ENCODE data around the gene PTPN12. TPM values are rescaled to one million over a fixed set of nuclear protein-coding genes. Genes with fewer than 3 reads are reported as not detected.

The PTPN12 gene
- total RNA-seq, 4 donors from 2014 or later = 64.6 to 130 (median 95.5) TPM

DNA sequence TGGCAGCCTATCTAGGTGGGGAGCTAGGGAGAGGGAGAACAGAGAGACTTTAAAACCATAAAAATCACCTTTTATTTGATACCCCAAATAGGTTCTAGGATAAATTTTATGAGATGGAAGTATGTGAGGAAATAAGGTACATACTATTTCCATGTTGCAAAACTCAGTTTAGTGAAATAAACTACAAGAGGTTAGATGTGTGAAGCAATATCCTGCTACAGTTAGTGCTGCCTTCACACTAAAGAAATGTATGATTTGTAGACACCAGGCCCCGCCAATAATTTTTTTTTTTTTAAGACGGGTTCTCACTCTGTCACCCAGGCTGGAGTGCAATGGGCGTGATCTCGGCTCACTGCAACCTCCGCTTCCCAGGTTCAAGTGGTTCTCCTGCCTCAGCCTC is 124.7 kb downstream of the PTPN12 start:
- no peak overlapping the region for H3K27ac ChIP-seq
- 96% methylated on average over 5 of the region's 5 CpGs for WGBS
- no peak overlapping the region for H3K4me3 ChIP-seq
- H3K4me1 ChIP-seq = no peaks in the 10 kb centered on the region
- H3K36me3 ChIP-seq = peaks cover 11% of the 10 kb centered on the region
- DNase-seq (ENCODE audit: low spot score in 2 of 2) = no peak
- H3K27me3 ChIP-seq = no peaks in the 10 kb centered on the region
- no peaks in the 10 kb centered on the region for H3K9me3 ChIP-seq
- no peak for TF ChIP-seq EP300 (IDR thresholded peaks at IDR 0.05)
- TF ChIP-seq, protein P1, sequence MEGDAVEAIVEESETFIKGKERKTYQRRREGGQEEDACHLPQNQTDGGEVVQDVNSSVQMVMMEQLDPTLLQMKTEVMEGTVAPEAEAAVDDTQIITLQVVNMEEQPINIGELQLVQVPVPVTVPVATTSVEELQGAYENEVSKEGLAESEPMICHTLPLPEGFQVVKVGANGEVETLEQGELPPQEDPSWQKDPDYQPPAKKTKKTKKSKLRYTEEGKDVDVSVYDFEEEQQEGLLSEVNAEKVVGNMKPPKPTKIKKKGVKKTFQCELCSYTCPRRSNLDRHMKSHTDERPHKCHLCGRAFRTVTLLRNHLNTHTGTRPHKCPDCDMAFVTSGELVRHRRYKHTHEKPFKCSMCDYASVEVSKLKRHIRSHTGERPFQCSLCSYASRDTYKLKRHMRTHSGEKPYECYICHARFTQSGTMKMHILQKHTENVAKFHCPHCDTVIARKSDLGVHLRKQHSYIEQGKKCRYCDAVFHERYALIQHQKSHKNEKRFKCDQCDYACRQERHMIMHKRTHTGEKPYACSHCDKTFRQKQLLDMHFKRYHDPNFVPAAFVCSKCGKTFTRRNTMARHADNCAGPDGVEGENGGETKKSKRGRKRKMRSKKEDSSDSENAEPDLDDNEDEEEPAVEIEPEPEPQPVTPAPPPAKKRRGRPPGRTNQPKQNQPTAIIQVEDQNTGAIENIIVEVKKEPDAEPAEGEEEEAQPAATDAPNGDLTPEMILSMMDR (IDR thresholded peaks at IDR 0.05) = no peak
- no peak for TF ChIP-seq POLR2A (IDR thresholded peaks at IDR 0.05)
- TF ChIP-seq POLR2AphosphoS5 (IDR thresholded peaks at IDR 0.05) = no peak

DNA sequence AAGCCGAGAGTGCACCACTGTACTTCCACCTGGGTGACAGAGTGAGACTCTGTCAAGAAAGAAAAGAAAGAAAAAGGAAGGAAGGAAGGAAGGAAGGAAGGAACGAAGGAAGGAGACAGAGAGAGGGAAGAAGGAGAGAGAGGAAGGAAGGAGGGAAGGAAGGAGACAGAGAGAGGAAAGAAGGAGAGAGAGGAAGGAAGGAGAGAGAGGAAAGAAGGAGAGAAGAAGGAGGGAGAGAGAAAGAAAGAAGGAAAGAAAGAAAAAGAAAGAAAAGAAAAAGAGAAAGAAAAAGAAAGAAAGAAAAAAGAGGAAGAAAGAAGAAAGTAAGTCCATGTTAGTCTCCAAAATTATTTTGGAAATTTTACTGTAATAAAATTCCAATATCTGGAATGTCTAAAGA is 125.8 kb downstream of the PTPN12 start:
- 93% methylated on average over 2 of the region's 2 CpGs for WGBS
- no peak for DNase-seq (ENCODE audit: low spot score in 2 of 2)
- no peaks in the 10 kb centered on the region for H3K27me3 ChIP-seq
- H3K9me3 ChIP-seq = no peaks in the 10 kb centered on the region
- H3K4me1 ChIP-seq = no peaks in the 10 kb centered on the region
- no peak overlapping the region for H3K4me3 ChIP-seq
- TF ChIP-seq POLR2AphosphoS5 (IDR thresholded peaks at IDR 0.05) (no peak), POLR2A (IDR thresholded peaks at IDR 0.05) (no peak), EP300 (IDR thresholded peaks at IDR 0.05) (no peak)
- TF ChIP-seq, protein P1 (IDR thresholded peaks at IDR 0.05) = no peak
- H3K27ac ChIP-seq = no peak overlapping the region
- peaks cover 8% of the 10 kb centered on the region for H3K36me3 ChIP-seq

DNA sequence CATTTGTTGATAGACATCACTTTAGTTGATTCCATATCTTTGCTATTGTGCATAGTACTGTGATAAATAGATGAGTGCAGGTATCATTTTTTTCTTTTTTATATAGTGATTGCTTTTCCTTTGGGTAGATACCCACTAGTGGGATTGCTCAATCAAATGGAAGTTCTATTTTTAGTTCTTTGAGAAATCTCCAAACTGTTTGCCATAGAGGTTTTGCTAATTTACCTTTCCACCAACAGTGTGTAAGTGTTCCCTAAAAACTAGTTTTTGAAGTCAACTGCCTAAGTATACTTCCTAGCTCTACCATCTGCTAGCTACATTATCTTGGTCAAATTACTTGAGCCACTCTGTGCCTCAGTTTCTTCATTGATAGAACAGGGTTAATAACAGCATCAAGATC is 127.6 kb downstream of the PTPN12 start:
- peaks cover under 1% of the 10 kb centered on the region for H3K36me3 ChIP-seq
- TF ChIP-seq POLR2A (IDR thresholded peaks at IDR 0.05) (no peak), POLR2AphosphoS5 (IDR thresholded peaks at IDR 0.05) (no peak), EP300 (IDR thresholded peaks at IDR 0.05) (no peak)
- TF ChIP-seq, protein P1 (IDR thresholded peaks at IDR 0.05) = no peak
- no peaks in the 10 kb centered on the region for H3K9me3 ChIP-seq
- no peaks in the 10 kb centered on the region for H3K27me3 ChIP-seq
- H3K4me1 ChIP-seq = no peaks in the 10 kb centered on the region
- no peak overlapping the region for H3K4me3 ChIP-seq
- H3K27ac ChIP-seq = no peak overlapping the region
- DNase-seq (ENCODE audit: low spot score in 2 of 2) = no peak

DNA sequence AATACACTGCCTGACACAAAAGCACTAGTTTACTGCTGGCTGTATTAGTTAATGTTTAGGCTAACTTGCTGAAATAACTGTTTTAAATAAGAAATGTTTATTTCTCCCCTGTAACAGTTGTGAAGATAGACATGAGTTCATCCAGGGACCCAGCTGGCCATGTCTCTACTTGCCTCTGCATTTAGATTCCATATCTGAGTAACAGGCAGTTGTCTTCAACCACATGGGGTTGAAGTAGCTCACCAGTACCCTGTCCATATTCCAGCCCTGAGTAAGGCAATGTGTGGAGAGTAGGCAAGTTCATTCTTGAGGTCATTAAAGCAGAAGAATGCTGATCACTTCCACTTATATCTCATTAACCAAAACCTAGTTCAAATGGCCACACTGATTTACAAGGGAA is 128.1 kb downstream of the PTPN12 start:
- no peak overlapping the region for H3K4me3 ChIP-seq
- no peaks in the 10 kb centered on the region for H3K9me3 ChIP-seq
- no peaks in the 10 kb centered on the region for H3K27me3 ChIP-seq
- no peak for TF ChIP-seq EP300 (IDR thresholded peaks at IDR 0.05)
- TF ChIP-seq POLR2A (IDR thresholded peaks at IDR 0.05) = no peak
- TF ChIP-seq POLR2AphosphoS5 (IDR thresholded peaks at IDR 0.05) = no peak
- TF ChIP-seq, protein P1 (IDR thresholded peaks at IDR 0.05) = no peak
- DNase-seq (ENCODE audit: low spot score in 2 of 2) = no peak
- no peak overlapping the region for H3K27ac ChIP-seq
- no peaks in the 10 kb centered on the region for H3K36me3 ChIP-seq
- no peaks in the 10 kb centered on the region for H3K4me1 ChIP-seq

DNA sequence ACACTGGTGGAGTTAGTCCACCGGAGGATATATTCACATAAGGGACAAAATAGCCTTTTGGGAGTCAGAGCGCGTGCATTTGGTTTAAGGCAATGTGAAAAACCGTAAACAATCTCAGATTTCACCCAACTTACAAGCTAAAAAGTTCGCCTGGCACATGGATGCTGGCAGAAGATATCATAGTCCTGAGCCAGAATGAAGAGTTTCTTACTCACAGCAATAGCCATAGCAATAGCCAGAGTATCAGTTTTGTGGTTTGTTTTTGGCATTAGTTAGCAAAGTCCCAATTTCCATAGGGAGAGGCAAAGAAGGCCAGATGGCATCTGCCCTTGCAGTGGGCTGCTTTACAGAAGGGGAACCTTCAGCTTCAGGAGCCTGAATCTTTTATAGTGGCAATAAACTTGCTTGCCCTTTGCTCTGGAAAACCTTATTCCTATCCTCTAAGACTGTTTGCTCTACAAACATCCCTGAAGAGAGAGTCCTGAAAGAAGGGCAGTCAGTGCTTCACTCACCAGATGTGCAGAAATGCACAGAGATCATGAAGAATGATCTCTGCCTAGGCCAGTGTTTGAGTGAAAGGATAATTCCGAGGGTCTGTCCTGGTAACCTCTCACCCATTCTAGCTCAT is 130.5 kb downstream of the PTPN12 start:
- TF ChIP-seq POLR2AphosphoS5 (IDR thresholded peaks at IDR 0.05) = no peak
- TF ChIP-seq, protein P1 (IDR thresholded peaks at IDR 0.05) = no peak
- no peak for TF ChIP-seq EP300 (IDR thresholded peaks at IDR 0.05)
- TF ChIP-seq POLR2A (IDR thresholded peaks at IDR 0.05) = no peak
- no peaks in the 10 kb centered on the region for H3K27me3 ChIP-seq
- WGBS = 79% methylated on average over 6 of the region's 6 CpGs
- no peak overlapping the region for H3K4me3 ChIP-seq
- H3K4me1 ChIP-seq = no peaks in the 10 kb centered on the region
- no peaks in the 10 kb centered on the region for H3K36me3 ChIP-seq
- H3K9me3 ChIP-seq = no peaks in the 10 kb centered on the region
- no peak overlapping the region for H3K27ac ChIP-seq
- no peak for DNase-seq (ENCODE audit: low spot score in 2 of 2)
